HCT116 (cell line): ENCODE measurements around the gene EIF3K. TPM values are rescaled to one million over a fixed set of nuclear protein-coding genes. Genes with fewer than 3 reads are reported as not detected.

ENCODE experiments used
- ATAC-seq: fragments of 200-7000 bp; cut with Tn5 transposase; 2 replicates; pipeline ENCODE4 v1.9.1; 2020; ENCODE audit warnings: mild to moderate bottlenecking, moderate library complexity
- BruUV-seq: library from RNA; stranded (reverse); fragments of 400-500 nt; replicated peaks from 2 replicates; lab custom pipeline; 2021; lab: Mats Ljungman, UMichigan
- CTCF ChIA-PET: fragments of 300-600 bp; sonication (Branson Sonifier 250); formaldehyde crosslinking; loops from one replicate; lab custom pipeline; 2021; ENCODE audit warnings: antibody characterized with exemption; lab: Charles Lee
- POLR2A ChIA-PET: fragments of 300-600, 350-600 bp; sonication (Branson Sonifier 250); formaldehyde crosslinking; loops from one replicate; lab custom pipeline; 2021; ENCODE audit warnings: antibody characterized with exemption; lab: Charles Lee
- RAD21 ChIA-PET, 2 experiments: fragments of 300-600 bp; sonication (Branson Sonifier 250); formaldehyde crosslinking; loops; one replicate each; lab custom pipeline; 2023; ENCODE audit warnings: low total read pairs in 2 of 2; ENCODE audit not compliant: uncharacterized antibody in 2 of 2, unreplicated experiment in 2 of 2, low non-redundant PET in 1 of 2; lab: Charles Lee
- DNase-seq: peaks from one replicate; pipeline ENCODE4 v3.0.0-alpha.2; 2010; ENCODE audit warnings: low read depth, low spot score
- H2AFZ ChIP-seq: fragments of 200-600 bp; shearing (Covaris generic), sonication (generic); 2 replicates; pipeline ENCODE4 v1.6.1; 2017; ENCODE audit warnings: low read depth, mixed run types, mixed read lengths, antibody characterized with exemption, low read length; ENCODE audit not compliant: poor library complexity, severe bottlenecking
- H3K27ac ChIP-seq: 2 replicates; pipeline ENCODE4 v1.5.1; 2012; ENCODE audit warnings: low read depth, low read length
- H3K27me3 ChIP-seq: fragments of 200-600 bp; sonication (generic); 2 replicates; pipeline ENCODE4 v1.6.1; 2016; ENCODE audit warnings: mixed run types, low read length, mixed read lengths; ENCODE audit not compliant: insufficient read depth
- H3K36me3 ChIP-seq, 2 experiments: fragments of 200-500 bp in 1 of 2; fragments of 200-600 bp in 1 of 2; sonication (Bioruptor generic) in 1 of 2; sonication (generic) in 1 of 2; 2 replicates each; pipeline versions ENCODE4 v1.5.1 to v1.6.1; 2014 to 2016; ENCODE audit warnings: low read length in 2 of 2, inconsistent platforms in 1 of 2, mixed read lengths in 1 of 2, mixed run types in 1 of 2; ENCODE audit not compliant: insufficient read depth in 2 of 2, control insufficient read depth in 1 of 2
- H3K4me1 ChIP-seq, 2 experiments: fragments of 200-600 bp in 1 of 2; sonication (generic) in 1 of 2; 2 replicates each; pipeline versions ENCODE4 v1.5.1 to v1.6.1; 2012 to 2017; ENCODE audit warnings: low read length in 2 of 2, inconsistent platforms in 1 of 2, mild to moderate bottlenecking in 1 of 2, mixed read lengths in 1 of 2, mixed run types in 1 of 2, moderate library complexity in 1 of 2; ENCODE audit not compliant: insufficient read depth in 2 of 2, control insufficient read depth in 1 of 2
- H3K4me2 ChIP-seq: fragments of 200-600 bp; sonication (generic); 2 replicates; pipeline ENCODE4 v1.6.1; 2017; ENCODE audit warnings: mixed run types, low read length, mixed read lengths
- H3K4me3 ChIP-seq, 2 experiments: fragments of 200-600 bp in 1 of 2; sonication (generic) in 1 of 2; replicated peaks in 1 of 2; 2 replicates each; pipeline ENCODE4 v1.5.1; 2011 to 2016; ENCODE audit warnings: low read length in 2 of 2, control low read depth in 1 of 2, low read depth in 1 of 2, mild to moderate bottlenecking in 1 of 2, mixed read lengths in 1 of 2, mixed run types in 1 of 2
- H3K79me2 ChIP-seq: fragments of 200-600 bp; sonication (generic); 2 replicates; pipeline ENCODE4 v1.6.1; 2017; ENCODE audit warnings: mild to moderate bottlenecking, mixed run types, low read length, moderate library complexity, mixed read lengths; ENCODE audit not compliant: insufficient read depth
- H3K9ac ChIP-seq: fragments of 200-600 bp; sonication (generic); 2 replicates; pipeline ENCODE4 v1.6.1; 2016; ENCODE audit warnings: low read length, mixed read lengths
- H3K9me2 ChIP-seq: fragments of 200-600 bp; sonication (generic), shearing (Covaris generic); 2 replicates; pipeline ENCODE4 v1.6.1; 2017; ENCODE audit warnings: mixed run types, mild to moderate bottlenecking, moderate library complexity; ENCODE audit not compliant: insufficient read depth
- H3K9me3 ChIP-seq, 2 experiments: fragments of 200-500 bp in 1 of 2; fragments of 200-600 bp in 1 of 2; sonication (Bioruptor generic) in 1 of 2; sonication (generic) in 1 of 2; 2 replicates each; pipeline ENCODE4 v1.6.1; 2014 to 2017; ENCODE audit warnings: low read length in 2 of 2, mixed read lengths in 2 of 2, inconsistent platforms in 1 of 2, low read depth in 1 of 2, mild to moderate bottlenecking in 1 of 2, mixed run types in 1 of 2, moderate library complexity in 1 of 2; ENCODE audit not compliant: control insufficient read depth in 1 of 2, insufficient read depth in 1 of 2
- H4K20me1 ChIP-seq: fragments of 200-600 bp; sonication (generic), shearing (Covaris generic); 2 replicates; pipeline ENCODE4 v1.6.1; 2017; ENCODE audit warnings: mixed run types, mild to moderate bottlenecking, moderate library complexity; ENCODE audit not compliant: insufficient read depth
- ELF1 ChIP-seq: IDR thresholded peaks from 2 replicates; pipeline ENCODE4 v1.6.1; 2012; ENCODE audit warnings: low read depth, borderline replicate concordance
- EZH2phosphoT487 ChIP-seq: fragments of 200-600 bp; IDR thresholded peaks from 2 replicates; pipeline ENCODE4 v1.6.1; 2018; ENCODE audit warnings: antibody characterized with exemption, borderline replicate concordance
- MAX ChIP-seq: IDR thresholded peaks from 2 replicates; pipeline ENCODE4 v1.6.1; 2012
- TCF7L2 ChIP-seq: IDR thresholded peaks from 2 replicates; pipeline ENCODE4 v1.7.0; 2011; ENCODE audit warnings: borderline replicate concordance, inconsistent platforms; ENCODE audit not compliant: insufficient read depth, insufficient read length; ENCODE audit errors: extremely low read depth
- ZFX ChIP-seq: fragments of 450-650 bp; IDR thresholded peaks from 2 replicates; pipeline ENCODE4 v1.6.1; 2017
- ZNF274 ChIP-seq: fragments of 200-500 bp; sonication (Bioruptor generic); IDR thresholded peaks from 2 replicates; pipeline ENCODE4 v1.6.1; 2014; ENCODE audit warnings: mild to moderate bottlenecking, low read depth, low read length, inconsistent platforms
- intact Hi-C: fragments of 100-400 bp; cut with micrococcal nuclease; formaldehyde crosslinking; loops from 2 replicates; pipeline ENCODE4 v1.10.0; 2022
- total RNA-seq: library from RNA; stranded (reverse); gene quantifications from one replicate; pipeline ENCODE4 v1.2.1, GENCODE V29; 2021; ENCODE audit not compliant: unreplicated experiment
- TF ChIP-seq, protein P1 (sequence below), 3 experiments: fragments of 200-600 bp in 1 of 3; sonication (generic) in 1 of 3; IDR thresholded peaks in 2 of 3; conservative IDR thresholded peaks in 1 of 3; 2 replicates each; pipeline ENCODE4 v1.5.1; 2012 to 2017; ENCODE audit warnings: low read depth in 2 of 3, low read length in 2 of 3, antibody characterized with exemption in 1 of 3, borderline replicate concordance in 1 of 3, control low read depth in 1 of 3, mild to moderate bottlenecking in 1 of 3, mixed read lengths in 1 of 3, mixed run types in 1 of 3, moderate library complexity in 1 of 3; ENCODE audit not compliant: insufficient read depth in 1 of 3

EIF3K gene
- total RNA-seq, 1 experiment from 2014 or later: 313 TPM

DNA sequence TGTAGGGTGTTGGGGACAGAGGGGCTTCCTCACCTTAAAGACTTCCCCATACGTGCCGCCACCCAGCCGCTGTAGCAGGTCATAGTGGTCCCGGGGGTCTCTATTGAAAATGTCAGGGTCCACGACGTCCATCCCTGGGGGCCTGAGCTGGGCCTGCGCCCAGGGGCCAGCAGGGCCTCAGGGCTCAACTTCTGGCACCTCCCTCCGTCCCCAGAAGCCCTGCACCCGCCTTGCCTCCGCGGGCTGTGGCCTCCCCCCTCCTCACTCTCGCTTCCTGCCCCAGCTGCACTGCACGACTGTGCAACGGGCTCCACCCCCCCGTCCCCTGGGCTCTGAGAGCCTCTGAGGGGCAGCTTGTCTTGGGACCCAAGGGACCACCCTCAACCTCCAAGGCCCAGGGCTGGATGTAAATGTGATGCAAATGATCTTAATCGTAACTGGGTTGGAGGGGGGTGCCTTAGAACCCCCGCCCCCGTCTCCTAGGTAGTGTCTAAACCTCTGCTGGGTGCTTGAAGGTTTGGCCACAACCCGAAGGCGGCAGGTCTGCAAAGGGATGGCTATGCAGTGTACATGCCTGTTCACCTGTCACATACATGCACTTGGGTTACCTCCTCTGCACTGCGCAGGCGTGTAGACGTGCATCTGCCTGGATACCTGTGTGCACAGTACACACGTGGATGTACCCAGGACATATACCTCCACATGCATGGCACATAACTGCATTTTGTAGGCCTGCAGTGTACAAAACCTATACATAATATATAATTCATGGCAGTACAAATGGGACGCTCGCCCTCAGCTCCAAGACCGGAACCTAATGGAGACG lies 1.0 kb upstream of the EIF3K start, which contains the start of gene MAP4K1:
Gene MAP4K1 (minus strand): TSS at position 190 of the 826 bp plus-strand sequence. CDS start 58 bp downstream, at position 132.
- RAD21 ChIA-PET: interaction anchor here in 1 of 2 experiments (0.6 kb wide), 1 partner anchor 474 kb away, joined by 4 read pairs; no protein-coding TSS in a partner anchor
- BruUV-seq: no TSS peak
- H3K9ac ChIP-seq: peak within 1 kb of the TSS; percentile 95
- intact Hi-C loops: no loop called here
- H3K27me3 ChIP-seq: no peaks in the 10 kb centered on the region
- peaks cover 35% of the 10 kb centered on the region for H3K79me2 ChIP-seq
- peaks cover 15 to 21% of the 10 kb centered on the region in 2 experiments; a peak in 3 of 4 replicates for H3K36me3 ChIP-seq
- CTCF ChIA-PET: interaction anchor here (1.2 to 2.3 kb wide), 4 partner anchors 16 to 215 kb away, joined by 4 to 21 read pairs (median 6); partner anchors contain the start of gene FAM98C
- no peak for TF ChIP-seq ZNF274
- TF ChIP-seq ELF1: no peak
- TF ChIP-seq TCF7L2: no peak
- no peak for TF ChIP-seq EZH2phosphoT487
- TF ChIP-seq ZFX: no peak
- TF ChIP-seq, protein P1, sequence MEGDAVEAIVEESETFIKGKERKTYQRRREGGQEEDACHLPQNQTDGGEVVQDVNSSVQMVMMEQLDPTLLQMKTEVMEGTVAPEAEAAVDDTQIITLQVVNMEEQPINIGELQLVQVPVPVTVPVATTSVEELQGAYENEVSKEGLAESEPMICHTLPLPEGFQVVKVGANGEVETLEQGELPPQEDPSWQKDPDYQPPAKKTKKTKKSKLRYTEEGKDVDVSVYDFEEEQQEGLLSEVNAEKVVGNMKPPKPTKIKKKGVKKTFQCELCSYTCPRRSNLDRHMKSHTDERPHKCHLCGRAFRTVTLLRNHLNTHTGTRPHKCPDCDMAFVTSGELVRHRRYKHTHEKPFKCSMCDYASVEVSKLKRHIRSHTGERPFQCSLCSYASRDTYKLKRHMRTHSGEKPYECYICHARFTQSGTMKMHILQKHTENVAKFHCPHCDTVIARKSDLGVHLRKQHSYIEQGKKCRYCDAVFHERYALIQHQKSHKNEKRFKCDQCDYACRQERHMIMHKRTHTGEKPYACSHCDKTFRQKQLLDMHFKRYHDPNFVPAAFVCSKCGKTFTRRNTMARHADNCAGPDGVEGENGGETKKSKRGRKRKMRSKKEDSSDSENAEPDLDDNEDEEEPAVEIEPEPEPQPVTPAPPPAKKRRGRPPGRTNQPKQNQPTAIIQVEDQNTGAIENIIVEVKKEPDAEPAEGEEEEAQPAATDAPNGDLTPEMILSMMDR (IDR thresholded peaks at IDR 0.05 in 2 of 3, conservative IDR thresholded peaks at IDR 0.05 in 1 of 3; ENCODE audit: borderline replicate concordance in 1 of 3, insufficient read depth in 1 of 3, low read depth in 2 of 3, low read length in 2 of 3): no peak
- no peak for TF ChIP-seq MAX
- H2AFZ ChIP-seq: no peak within 1 kb of the TSS
- H4K20me1 ChIP-seq: no peaks in the 10 kb centered on the region
- H3K27ac ChIP-seq: peak within 1 kb of the TSS; percentile 76
- no peaks in the 10 kb centered on the region for H3K9me2 ChIP-seq
- no peak for DNase-seq
- ATAC-seq: peak; percentile 5; the same call in 1 of the 2 replicates
- H3K4me3 ChIP-seq: peak within 1 kb of the TSS; percentile 98 to 99
- POLR2A ChIA-PET: interaction anchor here (1.0 to 1.6 kb wide), 8 partner anchors 9 to 215 kb away, joined by 4 to 8 read pairs (median 4); partner anchors contain the start of genes ACTN4 and FAM98C
- H3K9me3 ChIP-seq: no peaks in the 10 kb centered on the region
- peak within 1 kb of the TSS; percentile 100 for H3K4me2 ChIP-seq
- H3K4me1 ChIP-seq: peaks cover 7 to 24% of the 10 kb centered on the region in 2 experiments
